ENCODE results near the gene USP21.

Gene USP21

GRCh38 chr1:161190962-161191521 is 31.7 kb downstream of the USP21 start:
- TF ChIP-seq CSDC2 (CRISPR knock-in tag; IDR thresholded peaks at IDR 0.05): no peak
- TF ChIP-seq OSR1 (CRISPR knock-in tag; IDR thresholded peaks at IDR 0.05): no peak
- TF ChIP-seq ZFP3 (CRISPR knock-in tag; IDR thresholded peaks at IDR 0.05): no peak
- TF ChIP-seq CSRNP3 (CRISPR knock-in tag; IDR thresholded peaks at IDR 0.05): no peak
- TF ChIP-seq TOX (CRISPR knock-in tag; IDR thresholded peaks at IDR 0.05; ENCODE audit: borderline replicate concordance): no peak
- TF ChIP-seq ZNF8 (CRISPR knock-in tag; IDR thresholded peaks at IDR 0.05): no peak
- TF ChIP-seq PPARA (CRISPR knock-in tag; IDR thresholded peaks at IDR 0.05; ENCODE audit: borderline replicate concordance): no peak
- no peak for TF ChIP-seq ZC3H10 (CRISPR knock-in tag; IDR thresholded peaks at IDR 0.05)
- no peak for TF ChIP-seq RARB (CRISPR knock-in tag; IDR thresholded peaks at IDR 0.05)
- TF ChIP-seq GLIS3 (CRISPR knock-in tag; IDR thresholded peaks at IDR 0.05): no peak
- TF ChIP-seq ZFP30 (CRISPR knock-in tag; IDR thresholded peaks at IDR 0.05): no peak
- no peak for ATAC-seq

GRCh38 chr1:161191971-161192370 is 32.7 kb downstream of the USP21 start:
- TF ChIP-seq ESRRG (CRISPR knock-in tag; IDR thresholded peaks at IDR 0.05) (no peak), OSR1 (CRISPR knock-in tag; IDR thresholded peaks at IDR 0.05) (no peak), CREB5 (CRISPR knock-in tag; IDR thresholded peaks at IDR 0.05; ENCODE audit: low read depth) (no peak)
- no peak for ATAC-seq

GRCh38 chr1:161192476-161193465 is 33.5 kb downstream of the USP21 start:
- ATAC-seq: peak; percentile 63
- TF ChIP-seq TCF4 (CRISPR knock-in tag; IDR thresholded peaks at IDR 0.05; ENCODE audit: borderline replicate concordance) (no peak), POU6F1 (CRISPR knock-in tag; IDR thresholded peaks at IDR 0.05; ENCODE audit: borderline replicate concordance, low read depth) (no peak), ZNF8 (CRISPR knock-in tag; IDR thresholded peaks at IDR 0.05) (no peak), CREB5 (CRISPR knock-in tag; IDR thresholded peaks at IDR 0.05; ENCODE audit: low read depth) (no peak), ZNF565 (CRISPR knock-in tag; conservative IDR thresholded peaks at IDR 0.05; ENCODE audit: low read depth) (no peak), OSR1 (CRISPR knock-in tag; IDR thresholded peaks at IDR 0.05) (no peak), ZNF70 (CRISPR knock-in tag; IDR thresholded peaks at IDR 0.05) (no peak), TOX (CRISPR knock-in tag; IDR thresholded peaks at IDR 0.05; ENCODE audit: borderline replicate concordance) (no peak), ZC3H10 (CRISPR knock-in tag; IDR thresholded peaks at IDR 0.05) (no peak), PATZ1 (CRISPR knock-in tag; IDR thresholded peaks at IDR 0.05; ENCODE audit: borderline replicate concordance) (no peak), ARNTL (CRISPR knock-in tag; IDR thresholded peaks at IDR 0.05; ENCODE audit: borderline replicate concordance, low read depth) (no peak), ZFP30 (CRISPR knock-in tag; IDR thresholded peaks at IDR 0.05) (no peak), RARB (CRISPR knock-in tag; IDR thresholded peaks at IDR 0.05) (no peak), SNAI2 (CRISPR knock-in tag; IDR thresholded peaks at IDR 0.05) (no peak), ISL1 (CRISPR knock-in tag; IDR thresholded peaks at IDR 0.05) (no peak), CSRNP3 (CRISPR knock-in tag; IDR thresholded peaks at IDR 0.05) (no peak), GLIS3 (CRISPR knock-in tag; IDR thresholded peaks at IDR 0.05) (no peak), CSDC2 (CRISPR knock-in tag; IDR thresholded peaks at IDR 0.05) (no peak), PPARA (CRISPR knock-in tag; IDR thresholded peaks at IDR 0.05; ENCODE audit: borderline replicate concordance) (no peak), ESRRG (CRISPR knock-in tag; IDR thresholded peaks at IDR 0.05) (no peak)
